T-helper 2 cell treated with Interferon-gamma antibody and Interleukin-4, amounts not matched to agents 100 ng/mL and 5 ng/mL, for 36 hours (primary cell): ENCODE results near the gene CACNA1C. TPM values are rescaled to one million over a fixed set of nuclear protein-coding genes. Genes with fewer than 3 reads are reported as not detected.
"Not testable (repeated sequence)": the region's sequence is repeated elsewhere in the genome, so short reads cannot be mapped to it uniquely, and the experiment has no call there.

ENCODE experiments used
- intact Hi-C: fragments of 100-400 bp; cut with micrococcal nuclease; formaldehyde crosslinking; loops from one replicate; pipeline ENCODE4 v1.15.1; 2023
- total RNA-seq: library from RNA; stranded (reverse); gene quantifications from 2 replicates; pipeline ENCODE4 v1.2.3, GENCODE V29; 2022

CACNA1C gene
- total RNA-seq, 1 donor from 2014 or later = 0.09 TPM

GRCh38 chr12:2110849-2111566 is 58.2 kb downstream of the CACNA1C start:
- intact Hi-C loops = no loop called here

- intact Hi-C loops = no loop called here
Observed at GRCh38 chr12:2111826-2112225, 59.0 kb downstream of the CACNA1C start.

GRCh38 chr12:2112401-2112800 is 59.6 kb downstream of the CACNA1C start:
- intact Hi-C loops = no loop called here

- intact Hi-C loops = no loop called here
Observed at GRCh38 chr12:2113119-2113912, 60.5 kb downstream of the CACNA1C start.

GRCh38 chr12:2114071-2114470 is 61.3 kb downstream of the CACNA1C start:
- intact Hi-C loops = no loop called here

GRCh38 chr12:2115101-2115845 is 62.5 kb downstream of the CACNA1C start:
- intact Hi-C loops = no loop called here

GRCh38 chr12:2117541-2117940 is 64.8 kb downstream of the CACNA1C start:
- intact Hi-C loops = no loop called here

- intact Hi-C loops = no loop called here
Observed at GRCh38 chr12:2118061-2118460, 65.3 kb downstream of the CACNA1C start.

GRCh38 chr12:2118481-2119255 is 65.9 kb downstream of the CACNA1C start:
- intact Hi-C loops = no loop called here

GRCh38 chr12:2119266-2119665 is 66.5 kb downstream of the CACNA1C start:
- intact Hi-C loops = no loop called here

GRCh38 chr12:2120982-2121758 is 68.4 kb downstream of the CACNA1C start:
- intact Hi-C loops = no loop called here

- intact Hi-C loops = no loop called here
Observed at GRCh38 chr12:2124466-2125023, 71.8 kb downstream of the CACNA1C start.

GRCh38 chr12:2125651-2126522 is 73.1 kb downstream of the CACNA1C start:
- intact Hi-C loops = no loop called here

- intact Hi-C loops = no loop called here
Observed at GRCh38 chr12:2126676-2127406, 74.1 kb downstream of the CACNA1C start.

GRCh38 chr12:2129076-2129475 is 76.3 kb downstream of the CACNA1C start:
- intact Hi-C loops = no loop called here

GRCh38 chr12:2135661-2136418 is 83.1 kb downstream of the CACNA1C start:
- intact Hi-C loops = not testable (repeated sequence)

GRCh38 chr12:2136901-2137300 is 84.1 kb downstream of the CACNA1C start:
- intact Hi-C loops = no loop called here

- intact Hi-C loops = no loop called here
Observed at GRCh38 chr12:2137711-2138110, 84.9 kb downstream of the CACNA1C start.
